HepG2 (cell line): ENCODE results near the gene DDC. TPM values are rescaled to one million over a fixed set of nuclear protein-coding genes. Genes with fewer than 3 reads are reported as not detected.

Experiments used
- ARNT2 ChIP-seq: sonication (generic); formaldehyde crosslinking; IDR thresholded peaks from 2 replicates; pipeline ENCODE4 v1.8.0; 2022; ENCODE audit warnings: mild to moderate bottlenecking, low read depth, missing genetic modification reagents, moderate library complexity
- FOXC1 ChIP-seq: sonication (generic); formaldehyde crosslinking; IDR thresholded peaks from 2 replicates; pipeline ENCODE4 v1.8.0; 2022; ENCODE audit warnings: mild to moderate bottlenecking, missing genetic modification reagents, borderline replicate concordance
- GABPA ChIP-seq, 2 experiments: IDR thresholded peaks; 2 replicates each; pipeline ENCODE4 v1.6.1; 2011 to 2016; ENCODE audit warnings: low read depth in 2 of 2, low read length in 1 of 2, missing biosample characterization in 1 of 2, missing genetic modification characterization in 1 of 2
- HDAC2 ChIP-seq: sonication (generic); formaldehyde crosslinking; IDR thresholded peaks from 2 replicates; pipeline ENCODE4 v1.4.0; 2020; ENCODE audit warnings: missing genetic modification reagents
- MTA3 ChIP-seq: sonication (generic); formaldehyde crosslinking; IDR thresholded peaks from 2 replicates; pipeline ENCODE4 v1.4.0; 2020; ENCODE audit warnings: missing genetic modification reagents
- MXD4 ChIP-seq: IDR thresholded peaks from 2 replicates; pipeline ENCODE4 v1.6.1; 2016; ENCODE audit warnings: mild to moderate bottlenecking, missing biosample characterization, missing genetic modification reagents
- RBAK ChIP-seq: sonication (generic); formaldehyde crosslinking; IDR thresholded peaks from 2 replicates; pipeline ENCODE4 v1.5.1; 2020; ENCODE audit warnings: mild to moderate bottlenecking, missing genetic modification reagents
- RFXANK ChIP-seq: IDR thresholded peaks from 2 replicates; pipeline ENCODE4 v1.6.1; 2016
- ZBTB20 ChIP-seq: sonication (generic); formaldehyde crosslinking; IDR thresholded peaks from 2 replicates; pipeline ENCODE4 v1.8.1; 2023; ENCODE audit warnings: missing genetic modification reagents, low read depth, mild to moderate bottlenecking, borderline replicate concordance
- ZFP37 ChIP-seq: sonication (generic); formaldehyde crosslinking; IDR thresholded peaks from 2 replicates; pipeline ENCODE4 v1.4.0; 2020; ENCODE audit warnings: missing genetic modification reagents, borderline replicate concordance
- ZNF264 ChIP-seq: sonication (generic); formaldehyde crosslinking; IDR thresholded peaks from 2 replicates; pipeline ENCODE4 v1.4.0; 2020; ENCODE audit warnings: missing genetic modification reagents
- ZNF484 ChIP-seq: sonication (generic); formaldehyde crosslinking; IDR thresholded peaks from 2 replicates; pipeline ENCODE4 v1.5.1; 2020; ENCODE audit warnings: mild to moderate bottlenecking, low read depth, missing genetic modification reagents, borderline replicate concordance
- ZNF572 ChIP-seq: sonication (generic); formaldehyde crosslinking; IDR thresholded peaks from 2 replicates; pipeline ENCODE4 v1.5.1; 2020; ENCODE audit warnings: mild to moderate bottlenecking, missing genetic modification reagents
- ZNF792 ChIP-seq: IDR thresholded peaks from 2 replicates; pipeline ENCODE4 v1.6.1; 2016
- polyA plus RNA-seq, 8 experiments: library from polyadenylated mRNA; depleted of rRNA in 3 of 8; stranded (reverse) in 7 of 8; unstranded in 1 of 8; fragments of >200 nt; fragmentation: Illumina TruSeq in 4 of 8; extraction: Trizol in 4 of 8; gene quantifications; 2 replicates each; pipeline versions ENCODE4 v1.2.1 to v1.2.3, GENCODE V29; 2011 to 2016; ENCODE audit warnings: low read depth in 4 of 8, missing spikeins in 1 of 8, mixed read lengths in 1 of 8; ENCODE audit not compliant: insufficient read depth in 1 of 8
- total RNA-seq, 5 experiments: library from RNA; depleted of rRNA; stranded (reverse); fragments of >200 nt; fragmentation: Illumina TruSeq; extraction: Trizol; gene quantifications; 2 replicates each; pipeline ENCODE4 v1.2.3, GENCODE V29; 2016; ENCODE audit warnings: low read depth in 1 of 5
- TF ChIP-seq, protein P1 (sequence below): sonication (generic); formaldehyde crosslinking; IDR thresholded peaks from 2 replicates; pipeline ENCODE4 v1.5.0; 2020; ENCODE audit warnings: mild to moderate bottlenecking, missing genetic modification reagents
- TF ChIP-seq, protein P2 (sequence below): sonication (generic); formaldehyde crosslinking; IDR thresholded peaks from 2 replicates; pipeline ENCODE4 v1.5.0; 2020; ENCODE audit warnings: mild to moderate bottlenecking, missing genetic modification reagents, borderline replicate concordance
- TF ChIP-seq, protein P3 (sequence below): sonication (generic); formaldehyde crosslinking; IDR thresholded peaks from 2 replicates; pipeline ENCODE4 v1.4.0; 2020; ENCODE audit warnings: mild to moderate bottlenecking, missing genetic modification reagents

DDC gene
- total and polyA plus RNA-seq, 2 of the 13 experiments (the other 11 are each of a cell fraction or from before 2014, with no cell fraction given): 11.7 to 93.3 TPM

DNA sequence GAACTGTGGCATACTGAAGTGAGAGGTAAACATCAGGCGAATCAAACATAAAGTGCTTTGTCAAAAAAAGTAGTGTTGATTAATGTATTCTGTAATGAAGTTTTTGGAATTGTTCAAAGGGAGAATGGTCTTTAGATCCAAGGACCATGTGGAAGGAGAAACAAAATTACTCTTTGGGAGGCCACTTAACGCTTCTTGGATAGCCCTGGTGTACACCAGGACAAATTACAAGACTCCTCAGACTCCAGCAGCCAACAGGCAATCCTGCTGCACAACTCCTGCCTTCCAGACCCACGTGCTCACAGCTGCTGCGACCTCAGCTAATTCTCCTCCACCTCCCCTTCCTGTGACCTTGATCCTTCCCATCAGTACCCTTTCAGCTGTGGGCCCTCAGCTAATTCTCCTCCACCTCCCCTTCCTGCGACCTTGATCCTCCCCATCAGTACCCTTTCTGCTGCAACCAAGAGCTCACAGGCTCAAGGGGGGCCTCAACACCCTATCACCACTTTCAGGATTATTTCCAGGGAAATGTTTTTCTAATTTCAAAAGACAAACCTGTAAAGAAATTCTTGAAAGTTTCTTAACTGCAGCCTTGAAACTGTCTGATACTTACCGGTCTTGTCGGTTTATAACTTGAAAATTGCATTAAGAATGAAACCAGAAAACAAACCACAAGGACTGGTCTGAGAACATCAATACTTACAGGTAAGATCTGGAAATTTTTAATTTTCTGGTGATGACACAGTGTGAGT lies 29.7 kb upstream of the DDC start (continued):
- TF ChIP-seq, protein P1, sequence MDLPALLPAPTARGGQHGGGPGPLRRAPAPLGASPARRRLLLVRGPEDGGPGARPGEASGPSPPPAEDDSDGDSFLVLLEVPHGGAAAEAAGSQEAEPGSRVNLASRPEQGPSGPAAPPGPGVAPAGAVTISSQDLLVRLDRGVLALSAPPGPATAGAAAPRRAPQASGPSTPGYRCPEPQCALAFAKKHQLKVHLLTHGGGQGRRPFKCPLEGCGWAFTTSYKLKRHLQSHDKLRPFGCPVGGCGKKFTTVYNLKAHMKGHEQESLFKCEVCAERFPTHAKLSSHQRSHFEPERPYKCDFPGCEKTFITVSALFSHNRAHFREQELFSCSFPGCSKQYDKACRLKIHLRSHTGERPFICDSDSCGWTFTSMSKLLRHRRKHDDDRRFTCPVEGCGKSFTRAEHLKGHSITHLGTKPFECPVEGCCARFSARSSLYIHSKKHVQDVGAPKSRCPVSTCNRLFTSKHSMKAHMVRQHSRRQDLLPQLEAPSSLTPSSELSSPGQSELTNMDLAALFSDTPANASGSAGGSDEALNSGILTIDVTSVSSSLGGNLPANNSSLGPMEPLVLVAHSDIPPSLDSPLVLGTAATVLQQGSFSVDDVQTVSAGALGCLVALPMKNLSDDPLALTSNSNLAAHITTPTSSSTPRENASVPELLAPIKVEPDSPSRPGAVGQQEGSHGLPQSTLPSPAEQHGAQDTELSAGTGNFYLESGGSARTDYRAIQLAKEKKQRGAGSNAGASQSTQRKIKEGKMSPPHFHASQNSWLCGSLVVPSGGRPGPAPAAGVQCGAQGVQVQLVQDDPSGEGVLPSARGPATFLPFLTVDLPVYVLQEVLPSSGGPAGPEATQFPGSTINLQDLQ (CRISPR knock-in tag): no peak
- TF ChIP-seq ZFP37 (CRISPR knock-in tag) (0 out of 2 replicates have a peak, but pooled peaks have one; percentile 64), FOXC1 (CRISPR knock-in tag) (no peak), RFXANK (no peak), ZNF792 (CRISPR knock-in tag) (no peak), ZBTB20 (CRISPR knock-in tag) (no peak), MXD4 (CRISPR knock-in tag) (peak; percentile 34; the same call in 1 of the 2 replicates), HDAC2 (CRISPR knock-in tag) (peak; percentile 65; the same call in 1 of the 2 replicates), ARNT2 (CRISPR knock-in tag) (no peak), ZNF572 (CRISPR knock-in tag) (no peak), ZNF484 (no peak), MTA3 (CRISPR knock-in tag) (no peak), RBAK (CRISPR knock-in tag) (no peak), GABPA (IDR thresholded peaks at IDR 0.05; ENCODE audit: low read depth, low read length) (peak; percentile 13; the same call in 1 of the 2 replicates), GABPA (CRISPR knock-in tag; IDR thresholded peaks at IDR 0.05; ENCODE audit: low read depth) (peak; percentile 55), ZNF264 (CRISPR knock-in tag) (no peak)
- TF ChIP-seq, protein P2, sequence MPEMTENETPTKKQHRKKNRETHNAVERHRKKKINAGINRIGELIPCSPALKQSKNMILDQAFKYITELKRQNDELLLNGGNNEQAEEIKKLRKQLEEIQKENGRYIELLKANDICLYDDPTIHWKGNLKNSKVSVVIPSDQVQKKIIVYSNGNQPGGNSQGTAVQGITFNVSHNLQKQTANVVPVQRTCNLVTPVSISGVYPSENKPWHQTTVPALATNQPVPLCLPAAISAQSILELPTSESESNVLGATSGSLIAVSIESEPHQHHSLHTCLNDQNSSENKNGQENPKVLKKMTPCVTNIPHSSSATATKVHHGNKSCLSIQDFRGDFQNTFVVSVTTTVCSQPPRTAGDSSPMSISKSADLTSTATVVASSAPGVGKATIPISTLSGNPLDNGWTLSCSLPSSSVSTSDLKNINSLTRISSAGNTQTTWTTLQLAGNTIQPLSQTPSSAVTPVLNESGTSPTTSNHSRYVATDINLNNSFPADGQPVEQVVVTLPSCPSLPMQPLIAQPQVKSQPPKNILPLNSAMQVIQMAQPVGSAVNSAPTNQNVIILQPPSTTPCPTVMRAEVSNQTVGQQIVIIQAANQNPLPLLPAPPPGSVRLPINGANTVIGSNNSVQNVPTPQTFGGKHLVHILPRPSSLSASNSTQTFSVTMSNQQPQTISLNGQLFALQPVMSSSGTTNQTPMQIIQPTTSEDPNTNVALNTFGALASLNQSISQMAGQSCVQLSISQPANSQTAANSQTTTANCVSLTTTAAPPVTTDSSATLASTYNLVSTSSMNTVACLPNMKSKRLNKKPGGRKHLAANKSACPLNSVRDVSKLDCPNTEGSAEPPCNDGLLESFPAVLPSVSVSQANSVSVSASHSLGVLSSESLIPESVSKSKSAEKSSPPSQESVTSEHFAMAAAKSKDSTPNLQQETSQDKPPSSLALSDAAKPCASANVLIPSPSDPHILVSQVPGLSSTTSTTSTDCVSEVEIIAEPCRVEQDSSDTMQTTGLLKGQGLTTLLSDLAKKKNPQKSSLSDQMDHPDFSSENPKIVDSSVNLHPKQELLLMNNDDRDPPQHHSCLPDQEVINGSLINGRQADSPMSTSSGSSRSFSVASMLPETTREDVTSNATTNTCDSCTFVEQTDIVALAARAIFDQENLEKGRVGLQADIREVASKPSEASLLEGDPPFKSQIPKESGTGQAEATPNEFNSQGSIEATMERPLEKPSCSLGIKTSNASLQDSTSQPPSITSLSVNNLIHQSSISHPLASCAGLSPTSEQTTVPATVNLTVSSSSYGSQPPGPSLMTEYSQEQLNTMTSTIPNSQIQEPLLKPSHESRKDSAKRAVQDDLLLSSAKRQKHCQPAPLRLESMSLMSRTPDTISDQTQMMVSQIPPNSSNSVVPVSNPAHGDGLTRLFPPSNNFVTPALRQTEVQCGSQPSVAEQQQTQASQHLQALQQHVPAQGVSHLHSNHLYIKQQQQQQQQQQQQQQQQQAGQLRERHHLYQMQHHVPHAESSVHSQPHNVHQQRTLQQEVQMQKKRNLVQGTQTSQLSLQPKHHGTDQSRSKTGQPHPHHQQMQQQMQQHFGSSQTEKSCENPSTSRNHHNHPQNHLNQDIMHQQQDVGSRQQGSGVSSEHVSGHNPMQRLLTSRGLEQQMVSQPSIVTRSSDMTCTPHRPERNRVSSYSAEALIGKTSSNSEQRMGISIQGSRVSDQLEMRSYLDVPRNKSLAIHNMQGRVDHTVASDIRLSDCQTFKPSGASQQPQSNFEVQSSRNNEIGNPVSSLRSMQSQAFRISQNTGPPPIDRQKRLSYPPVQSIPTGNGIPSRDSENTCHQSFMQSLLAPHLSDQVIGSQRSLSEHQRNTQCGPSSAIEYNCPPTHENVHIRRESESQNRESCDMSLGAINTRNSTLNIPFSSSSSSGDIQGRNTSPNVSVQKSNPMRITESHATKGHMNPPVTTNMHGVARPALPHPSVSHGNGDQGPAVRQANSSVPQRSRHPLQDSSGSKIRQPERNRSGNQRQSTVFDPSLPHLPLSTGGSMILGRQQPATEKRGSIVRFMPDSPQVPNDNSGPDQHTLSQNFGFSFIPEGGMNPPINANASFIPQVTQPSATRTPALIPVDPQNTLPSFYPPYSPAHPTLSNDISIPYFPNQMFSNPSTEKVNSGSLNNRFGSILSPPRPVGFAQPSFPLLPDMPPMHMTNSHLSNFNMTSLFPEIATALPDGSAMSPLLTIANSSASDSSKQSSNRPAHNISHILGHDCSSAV (CRISPR knock-in tag): no peak
- TF ChIP-seq, protein P3, sequence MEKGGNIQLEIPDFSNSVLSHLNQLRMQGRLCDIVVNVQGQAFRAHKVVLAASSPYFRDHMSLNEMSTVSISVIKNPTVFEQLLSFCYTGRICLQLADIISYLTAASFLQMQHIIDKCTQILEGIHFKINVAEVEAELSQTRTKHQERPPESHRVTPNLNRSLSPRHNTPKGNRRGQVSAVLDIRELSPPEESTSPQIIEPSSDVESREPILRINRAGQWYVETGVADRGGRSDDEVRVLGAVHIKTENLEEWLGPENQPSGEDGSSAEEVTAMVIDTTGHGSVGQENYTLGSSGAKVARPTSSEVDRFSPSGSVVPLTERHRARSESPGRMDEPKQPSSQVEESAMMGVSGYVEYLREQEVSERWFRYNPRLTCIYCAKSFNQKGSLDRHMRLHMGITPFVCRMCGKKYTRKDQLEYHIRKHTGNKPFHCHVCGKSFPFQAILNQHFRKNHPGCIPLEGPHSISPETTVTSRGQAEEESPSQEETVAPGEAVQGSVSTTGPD (CRISPR knock-in tag): no peak
